Testis (tissue), 3 donors: ENCODE data around the gene MAP1B. TPM values are rescaled to one million over a fixed set of nuclear protein-coding genes. Genes with fewer than 3 reads are reported as not detected.

Experiments used
- DNase-seq: peaks from one replicate; pipeline ENCODE4 v3.0.0-alpha.2; 2019
- H3K27ac ChIP-seq, 2 donors: fragments of 200-600 bp; sonication (generic); one replicate each; pipeline ENCODE4 v1.5.1; 2019
- H3K27me3 ChIP-seq: fragments of 200-600 bp; sonication (generic); one replicate; pipeline ENCODE4 v1.5.1; 2019
- H3K36me3 ChIP-seq: fragments of 200-600 bp; sonication (generic); one replicate; pipeline ENCODE4 v1.5.1; 2017; ENCODE audit warnings: low read depth; ENCODE audit errors: missing control alignments
- H3K4me1 ChIP-seq: fragments of 200-600 bp; sonication (generic); one replicate; pipeline ENCODE4 v1.5.1; 2019
- H3K4me3 ChIP-seq, 2 donors: fragments of 200-600 bp; sonication (generic); one replicate each; pipeline ENCODE4 v1.5.1; 2017 to 2019
- H3K9me3 ChIP-seq: fragments of 200-600 bp; sonication (generic); one replicate; pipeline ENCODE4 v1.5.1; 2017
- CTCF ChIP-seq, 3 experiments: fragments of 450-650 bp in 2 of 3; fragments of 200-600 bp in 1 of 3; sonication (generic) in 1 of 3; IDR thresholded peaks; one replicate each; pipeline ENCODE4 v1.5.1; 2016 to 2019; ENCODE audit warnings: antibody characterized with exemption in 3 of 3, mild to moderate bottlenecking in 2 of 3, moderate library complexity in 1 of 3
- POLR2A ChIP-seq: fragments of 450-650 bp; IDR thresholded peaks from one replicate; pipeline ENCODE4 v1.6.1; 2017; ENCODE audit warnings: antibody characterized with exemption, mild to moderate bottlenecking, moderate library complexity
- WGBS, 2 donors: methylation state at CpG; one replicate each; pipeline ENCODE4 v1.1.5; 2018; 5-methylcytosine and 5-hydroxymethylcytosine counted together
- intact Hi-C: fragments of 100-400 bp; cut with DNase I; formaldehyde crosslinking; loops from one replicate; pipeline ENCODE4 v1.15.1; 2023; ENCODE audit warnings: low total_unique reads
- microRNA-seq, 2 donors: library from miRNA; unstranded; fragments of <30 nt; microRNA quantifications; one replicate each; pipeline ENCODE4, GENCODE V29; 2016; ENCODE audit warnings: borderline number of aligned reads in 2 of 2, borderline replicate concordance in 1 of 2
- polyA plus RNA-seq: library from polyadenylated mRNA; stranded (reverse); fragments of 350-450 nt; fragmentation: Illumina TruSeq; extraction: RNeasy Lipid Tissue Mini Kit (QIAGEN cat#74804); gene quantifications from one replicate; pipeline ENCODE4 v1.2.3, GENCODE V29; 2014; ENCODE audit warnings: low read depth, low replicate concordance; ENCODE audit not compliant: insufficient read depth
- small RNA-seq, 2 donors: library from RNA; depleted of rRNA; stranded (forward); fragments of <200 nt; gene quantifications; one replicate each; pipeline ENCODE3, GENCODE V24; 2016
- total RNA-seq, 2 donors: library from RNA; depleted of rRNA; stranded (reverse); fragments of >200 nt; gene quantifications; one replicate each; pipeline ENCODE4 v1.2.3, GENCODE V29; 2016

Gene MAP1B
- total and polyA plus RNA-seq, 3 donors from 2014 or later, result 20.1 to 584 (median 431) TPM

- DNase-seq, result no peak
- H3K4me3 ChIP-seq, result no peak overlapping the region
- WGBS, 2 donors, result 90 to 97% methylated on average over 5 of the region's 5 CpGs
- H3K9me3 ChIP-seq, result no peaks in the 10 kb centered on the region
- H3K4me1 ChIP-seq, result peaks cover 5% of the 10 kb centered on the region
- no peak for TF ChIP-seq POLR2A
- TF ChIP-seq CTCF (IDR thresholded peaks at IDR 0.05), result no peak
- no peaks in the 10 kb centered on the region for H3K27me3 ChIP-seq
- intact Hi-C loops, result no loop called here
- no peak overlapping the region for H3K27ac ChIP-seq
- H3K36me3 ChIP-seq, result no peaks in the 10 kb centered on the region
Observed at GRCh38 chr5:72252574-72253155, 145.4 kb downstream of the MAP1B start.

GRCh38 chr5:72255237-72255636 is 148.0 kb downstream of the MAP1B start:
- no peak overlapping the region for H3K4me3 ChIP-seq
- H3K4me1 ChIP-seq, result no peaks in the 10 kb centered on the region
- WGBS, 2 donors, result 87 to 99% methylated on average over 3 of the region's 3 CpGs
- no peak for DNase-seq
- TF ChIP-seq POLR2A (no peak), CTCF (IDR thresholded peaks at IDR 0.05) (no peak)
- no peak overlapping the region for H3K27ac ChIP-seq
- H3K9me3 ChIP-seq, result no peaks in the 10 kb centered on the region
- H3K27me3 ChIP-seq, result no peaks in the 10 kb centered on the region
- intact Hi-C loops, result no loop called here
- no peaks in the 10 kb centered on the region for H3K36me3 ChIP-seq

- no peak overlapping the region for H3K27ac ChIP-seq
- no peaks in the 10 kb centered on the region for H3K4me1 ChIP-seq
- intact Hi-C loops, result no loop called here
- DNase-seq, result no peak
- H3K4me3 ChIP-seq, result no peak overlapping the region
- H3K9me3 ChIP-seq, result no peaks in the 10 kb centered on the region
- 62 to 84% methylated on average over 2 of the region's 2 CpGs for WGBS, 2 donors
- H3K36me3 ChIP-seq, result no peaks in the 10 kb centered on the region
- no peaks in the 10 kb centered on the region for H3K27me3 ChIP-seq
- TF ChIP-seq CTCF (IDR thresholded peaks at IDR 0.05), result no peak
- no peak for TF ChIP-seq POLR2A
Observed at GRCh38 chr5:72255670-72256069, 148.4 kb downstream of the MAP1B start.

GRCh38 chr5:72256536-72256935 is 149.3 kb downstream of the MAP1B start:
- intact Hi-C loops, result no loop called here
- Histone ChIP-seq H3K4me1 (no peaks in the 10 kb centered on the region), H3K27ac (no peak overlapping the region), H3K27me3 (no peaks in the 10 kb centered on the region), H3K4me3 (no peak overlapping the region), H3K9me3 (no peaks in the 10 kb centered on the region), H3K36me3 (no peaks in the 10 kb centered on the region)
- 90 to 93% methylated on average over 2 of the region's 2 CpGs for WGBS, 2 donors
- DNase-seq, result no peak
- TF ChIP-seq POLR2A, result no peak
- TF ChIP-seq CTCF (IDR thresholded peaks at IDR 0.05), result no peak

Small RNA genes lying within 50 kb of the gene (microRNA-seq; reads per million reads assigned to microRNA genes)
- 0 reads per million in 2 donors for gene MIR4803

Small RNA genes lying within 50 kb of the gene (small RNA-seq; reads per million reads assigned to genes)
- 0 reads per million in 2 donors for gene MIR4803

Other genes starting within 250 kb of the MAP1B start
- gene MRPS27, start 212.8 kb downstream of the MAP1B start, total RNA-seq, result 10 to 100 TPM; 41.6 to 42.6 TPM
- 35.7 TPM for gene MRPS27, start 212.8 kb downstream of the MAP1B start, polyA plus RNA-seq
- 1 to 10 TPM; 8.2 to 9.0 TPM for gene PTCD2, start 212.9 kb downstream of the MAP1B start, total RNA-seq
- 4.9 TPM for gene PTCD2, start 212.9 kb downstream of the MAP1B start, polyA plus RNA-seq